K562 (cell line): ENCODE data around the gene CERS1. TPM values are rescaled to one million over a fixed set of nuclear protein-coding genes. Genes with fewer than 3 reads are reported as not detected.

Experiments
- ATAC-seq: fragments of 200-7000 bp; cut with Tn5 transposase; 3 replicates; pipeline ENCODE4 v1.9.1; 2020; ENCODE audit warnings: moderate library complexity
- BruUV-seq: library from RNA; stranded (reverse); fragments of 400-500 nt; replicated peaks from 2 replicates; lab custom pipeline; 2021; lab: Mats Ljungman, UMichigan
- CTCF ChIA-PET: fragments of 300-600 bp; formaldehyde crosslinking; extraction: SDS; loops from one replicate; lab custom pipeline; 2021; ENCODE audit warnings: low intra/inter-chr PET ratio; lab: Yijun Ruan, JAX
- POLR2A ChIA-PET: fragments of 300-600, 350-650 bp; sonication (Branson Sonifier 250); formaldehyde crosslinking; extraction: SDS; loops from one replicate; lab custom pipeline; 2021; ENCODE audit warnings: antibody characterized with exemption, inconsistent platforms; lab: Yijun Ruan, JAX
- DNase-seq, 4 experiments: peaks; one replicate each; pipeline versions ENCODE4 v3.0.0 to v3.0.0-alpha.2; 2011 to 2018; ENCODE audit warnings: low spot score in 3 of 4, mixed read lengths in 3 of 4; ENCODE audit errors: extremely low read depth in 1 of 4
- FAIRE-seq: peaks from 2 replicates; lab custom pipeline; 2011; peaks lifted over from hg19 to GRCh38; lab: Jason Lieb, UNC
- H2AFZ ChIP-seq: 2 replicates; pipeline ENCODE4 v1.6.0; 2011; ENCODE audit warnings: low read depth, low read length, control low read depth, inconsistent platforms
- H3K27ac ChIP-seq: fragments of 200-600 bp; 3 replicates; pipeline ENCODE4 v1.8.0; 2011; ENCODE audit warnings: low read depth, mild to moderate bottlenecking, control low read depth, inconsistent platforms, low read length, moderate library complexity, mixed read lengths; ENCODE audit errors: extremely low read depth
- H3K27me3 ChIP-seq, 2 experiments: fragments of 300-600 bp in 1 of 2; 2 replicates in 1 of 2; 3 replicates in 1 of 2; pipeline versions ENCODE4 v1.6.0 to v1.8.0; 2011; ENCODE audit warnings: inconsistent platforms in 2 of 2, low read length in 2 of 2, mild to moderate bottlenecking in 1 of 2, mixed read lengths in 1 of 2, moderate library complexity in 1 of 2; ENCODE audit not compliant: control insufficient read depth in 2 of 2, insufficient read depth in 2 of 2
- H3K36me3 ChIP-seq: fragments of 300-600 bp; 3 replicates; pipeline ENCODE4 v1.8.0; 2011; ENCODE audit warnings: mild to moderate bottlenecking, low read length, inconsistent platforms; ENCODE audit not compliant: control insufficient read depth, insufficient read depth
- H3K4me1 ChIP-seq, 2 experiments: fragments of 200-600 bp in 1 of 2; replicated peaks in 1 of 2; 2 replicates in 1 of 2; 3 replicates in 1 of 2; pipeline versions ENCODE4 v1.5.1 to v1.8.0; 2011; ENCODE audit warnings: inconsistent platforms in 2 of 2, low read length in 2 of 2, mild to moderate bottlenecking in 1 of 2, mixed read lengths in 1 of 2, moderate library complexity in 1 of 2; ENCODE audit not compliant: control insufficient read depth in 2 of 2, insufficient read depth in 2 of 2
- H3K4me2 ChIP-seq: 2 replicates; pipeline ENCODE4 v1.6.1; 2011; ENCODE audit warnings: low read length, control low read depth, inconsistent platforms, mixed read lengths; ENCODE audit not compliant: insufficient read depth
- H3K4me3 ChIP-seq: fragments of 200-600 bp; sonication (generic), shearing (Covaris generic); 2 replicates; pipeline ENCODE4 v1.5.1; 2016; ENCODE audit warnings: control low read depth, inconsistent platforms
- H3K79me2 ChIP-seq: fragments of 200-600 bp; 3 replicates; pipeline ENCODE4 v1.8.0; 2011; ENCODE audit warnings: low read length, inconsistent platforms; ENCODE audit not compliant: control insufficient read depth, insufficient read depth
- H3K9ac ChIP-seq, 2 experiments: 2 replicates each; pipeline versions ENCODE4 v1.6.0 to v1.6.1; 2011; ENCODE audit warnings: low read depth in 2 of 2, low read length in 2 of 2, control low read depth in 1 of 2, inconsistent platforms in 1 of 2, mild to moderate bottlenecking in 1 of 2, mixed read lengths in 1 of 2; ENCODE audit not compliant: insufficient read depth in 1 of 2
- H3K9me1 ChIP-seq: one replicate; pipeline ENCODE4 v1.6.0; 2011; ENCODE audit warnings: inconsistent platforms, mild to moderate bottlenecking, low read length, moderate library complexity; ENCODE audit not compliant: control insufficient read depth, insufficient read depth
- H3K9me3 ChIP-seq: replicated peaks from 2 replicates; pipeline ENCODE4 v1.5.1; 2011; ENCODE audit warnings: low read depth, low read length, inconsistent platforms; ENCODE audit not compliant: control insufficient read depth, insufficient read depth
- H4K20me1 ChIP-seq: replicated peaks from 2 replicates; pipeline ENCODE4 v1.6.1; 2011; ENCODE audit warnings: low read length, inconsistent platforms, mixed read lengths; ENCODE audit not compliant: control insufficient read depth, insufficient read depth
- NUFIP1 ChIP-seq: fragments of 450-650 bp; IDR thresholded peaks from 2 replicates; pipeline ENCODE4 v1.6.1; 2018; ENCODE audit not compliant: partially characterized antibody
- POLR2G ChIP-seq: fragments of 200-400 bp; formaldehyde crosslinking; IDR thresholded peaks from 2 replicates; pipeline ENCODE4 v1.6.1; 2017; ENCODE audit warnings: low read depth, mild to moderate bottlenecking, antibody characterized with exemption, low read length, moderate library complexity
- TAF1 ChIP-seq: IDR thresholded peaks from 2 replicates; pipeline ENCODE4 v1.6.1; 2011; ENCODE audit warnings: mild to moderate bottlenecking, low read length, moderate library complexity; ENCODE audit not compliant: insufficient read depth, control insufficient read depth, severe bottlenecking; ENCODE audit errors: extremely low read depth
- WGBS: fragments of 100-300 bp; shearing (Covaris generic); methylation state at CpG from one replicate; pipeline ENCODE4 v1.1.6; 2016; ENCODE audit warnings: low coverage, mixed read lengths; ENCODE audit not compliant: insufficient coverage; ENCODE audit errors: missing lambda C conversion rate; 5-methylcytosine and 5-hydroxymethylcytosine counted together
- in situ Hi-C: fragments of 300-500 bp; cut with MboI; formaldehyde crosslinking; loops from 4 replicates; pipeline ENCODE4 v1.15.0; 2018; ENCODE audit warnings: inconsistent platforms, mixed read lengths
- intact Hi-C: fragments of 100-400 bp; cut with micrococcal nuclease; formaldehyde crosslinking; loops from 2 replicates; pipeline ENCODE4 v1.14.2; 2022
- polyA plus RNA-seq, 8 experiments: library from polyadenylated mRNA; depleted of rRNA in 4 of 8; stranded (reverse) in 5 of 8; unstranded in 3 of 8; fragments of >200 nt; fragmentation: Nextera tagmentation in 2 of 8; fragmentation: Illumina TruSeq in 1 of 8; extraction: Ambion mirVana in 2 of 8; extraction: Trizol in 1 of 8; gene quantifications; 2 replicates each; pipeline versions ENCODE4 v1.2.1 to v1.2.3, GENCODE V29; 2011 to 2014; ENCODE audit warnings: inconsistent platforms in 1 of 8, missing spikeins in 1 of 8
- total RNA-seq, 7 experiments: library from RNA; depleted of rRNA in 6 of 7; stranded (reverse); fragments of >200 nt in 6 of 7; fragmentation: Illumina TruSeq in 2 of 7; extraction: Trizol in 2 of 7; gene quantifications; 2 replicates each; pipeline versions ENCODE4 v1.2.1 to v1.2.3, GENCODE V29; 2011 to 2021; ENCODE audit warnings: low replicate concordance in 1 of 7
- TF ChIP-seq, protein P1 (sequence below): fragments of 250-450 bp; sonication (Bioruptor Pico); IDR thresholded peaks from 2 replicates; pipeline ENCODE4 v1.4.0; 2020; ENCODE audit warnings: mild to moderate bottlenecking, moderate library complexity
- TF ChIP-seq, protein P2 (sequence below): fragments of 200-600 bp; sonication (generic); IDR thresholded peaks from one replicate; pipeline ENCODE4 v1.6.1; 2012; ENCODE audit warnings: mild to moderate bottlenecking, low read depth, low read length, inconsistent platforms

The CERS1 gene
- total and polyA plus RNA-seq, 9 of the 15 experiments (the other 6 are each of a cell fraction or from before 2014, with no cell fraction given) = 0.33 to 1.5 (median 0.86) TPM; not detected in 2

DNA sequence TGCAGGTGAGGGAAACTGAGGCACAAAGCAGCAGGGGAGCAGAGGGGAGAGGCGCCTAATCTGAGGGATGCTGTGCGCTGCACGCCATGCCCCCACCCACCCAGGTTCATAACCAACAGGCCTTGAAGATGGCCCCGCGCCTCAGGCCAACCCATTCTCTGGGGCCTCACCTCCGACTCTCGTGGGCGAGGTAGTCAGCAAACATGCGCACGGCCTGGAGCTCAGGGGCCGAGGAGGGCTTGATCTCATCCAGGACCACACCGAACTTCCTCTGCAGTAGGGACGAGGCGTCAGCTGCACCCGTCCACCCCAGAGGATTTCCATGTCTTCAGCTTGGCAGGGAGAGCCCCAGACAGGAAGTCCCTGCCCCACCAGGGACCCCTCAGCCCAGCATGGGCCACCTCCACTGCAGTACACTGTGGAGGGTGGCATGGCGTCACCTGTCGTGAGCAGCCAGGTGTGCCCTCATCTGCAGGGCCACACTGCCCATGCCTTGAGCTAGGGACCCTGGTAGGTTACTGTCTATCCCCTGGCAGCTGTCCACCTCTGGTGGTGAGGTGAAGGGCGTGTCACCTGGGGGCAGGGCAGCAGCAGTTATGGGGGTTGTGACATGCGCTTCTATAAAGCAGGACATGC lies 15.0 kb upstream of the CERS1 start:
- Histone ChIP-seq H3K4me3 (no peak overlapping the region), H3K9me1 (no peaks in the 10 kb centered on the region), H3K27me3 (no peaks in the 10 kb centered on the region), H3K9ac (peak overlapping the region in 1 of 2 experiments; percentile 58; a peak in 1 of 4 replicates), H3K79me2 (peaks cover 25% of the 10 kb centered on the region; the same call in 2 of the 3 replicates)
- BruUV-seq = no TSS peak
- no peak for FAIRE-seq
- intact Hi-C loops = no loop called here
- CTCF ChIA-PET = no interaction called here
- TF ChIP-seq POLR2G (peak; percentile 52; the same call in 1 of the 2 replicates), NUFIP1 (no peak), TAF1 (no peak)
- TF ChIP-seq, protein P1, sequence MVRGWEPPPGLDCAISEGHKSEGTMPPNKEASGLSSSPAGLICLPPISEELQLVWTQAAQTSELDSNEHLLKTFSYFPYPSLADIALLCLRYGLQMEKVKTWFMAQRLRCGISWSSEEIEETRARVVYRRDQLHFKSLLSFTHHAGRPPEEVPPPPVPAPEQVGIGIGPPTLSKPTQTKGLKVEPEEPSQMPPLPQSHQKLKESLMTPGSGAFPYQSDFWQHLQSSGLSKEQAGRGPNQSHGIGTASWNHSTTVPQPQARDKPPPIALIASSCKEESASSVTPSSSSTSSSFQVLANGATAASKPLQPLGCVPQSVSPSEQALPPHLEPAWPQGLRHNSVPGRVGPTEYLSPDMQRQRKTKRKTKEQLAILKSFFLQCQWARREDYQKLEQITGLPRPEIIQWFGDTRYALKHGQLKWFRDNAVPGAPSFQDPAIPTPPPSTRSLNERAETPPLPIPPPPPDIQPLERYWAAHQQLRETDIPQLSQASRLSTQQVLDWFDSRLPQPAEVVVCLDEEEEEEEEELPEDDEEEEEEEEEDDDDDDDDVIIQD = no peak
- TF ChIP-seq, protein P2, sequence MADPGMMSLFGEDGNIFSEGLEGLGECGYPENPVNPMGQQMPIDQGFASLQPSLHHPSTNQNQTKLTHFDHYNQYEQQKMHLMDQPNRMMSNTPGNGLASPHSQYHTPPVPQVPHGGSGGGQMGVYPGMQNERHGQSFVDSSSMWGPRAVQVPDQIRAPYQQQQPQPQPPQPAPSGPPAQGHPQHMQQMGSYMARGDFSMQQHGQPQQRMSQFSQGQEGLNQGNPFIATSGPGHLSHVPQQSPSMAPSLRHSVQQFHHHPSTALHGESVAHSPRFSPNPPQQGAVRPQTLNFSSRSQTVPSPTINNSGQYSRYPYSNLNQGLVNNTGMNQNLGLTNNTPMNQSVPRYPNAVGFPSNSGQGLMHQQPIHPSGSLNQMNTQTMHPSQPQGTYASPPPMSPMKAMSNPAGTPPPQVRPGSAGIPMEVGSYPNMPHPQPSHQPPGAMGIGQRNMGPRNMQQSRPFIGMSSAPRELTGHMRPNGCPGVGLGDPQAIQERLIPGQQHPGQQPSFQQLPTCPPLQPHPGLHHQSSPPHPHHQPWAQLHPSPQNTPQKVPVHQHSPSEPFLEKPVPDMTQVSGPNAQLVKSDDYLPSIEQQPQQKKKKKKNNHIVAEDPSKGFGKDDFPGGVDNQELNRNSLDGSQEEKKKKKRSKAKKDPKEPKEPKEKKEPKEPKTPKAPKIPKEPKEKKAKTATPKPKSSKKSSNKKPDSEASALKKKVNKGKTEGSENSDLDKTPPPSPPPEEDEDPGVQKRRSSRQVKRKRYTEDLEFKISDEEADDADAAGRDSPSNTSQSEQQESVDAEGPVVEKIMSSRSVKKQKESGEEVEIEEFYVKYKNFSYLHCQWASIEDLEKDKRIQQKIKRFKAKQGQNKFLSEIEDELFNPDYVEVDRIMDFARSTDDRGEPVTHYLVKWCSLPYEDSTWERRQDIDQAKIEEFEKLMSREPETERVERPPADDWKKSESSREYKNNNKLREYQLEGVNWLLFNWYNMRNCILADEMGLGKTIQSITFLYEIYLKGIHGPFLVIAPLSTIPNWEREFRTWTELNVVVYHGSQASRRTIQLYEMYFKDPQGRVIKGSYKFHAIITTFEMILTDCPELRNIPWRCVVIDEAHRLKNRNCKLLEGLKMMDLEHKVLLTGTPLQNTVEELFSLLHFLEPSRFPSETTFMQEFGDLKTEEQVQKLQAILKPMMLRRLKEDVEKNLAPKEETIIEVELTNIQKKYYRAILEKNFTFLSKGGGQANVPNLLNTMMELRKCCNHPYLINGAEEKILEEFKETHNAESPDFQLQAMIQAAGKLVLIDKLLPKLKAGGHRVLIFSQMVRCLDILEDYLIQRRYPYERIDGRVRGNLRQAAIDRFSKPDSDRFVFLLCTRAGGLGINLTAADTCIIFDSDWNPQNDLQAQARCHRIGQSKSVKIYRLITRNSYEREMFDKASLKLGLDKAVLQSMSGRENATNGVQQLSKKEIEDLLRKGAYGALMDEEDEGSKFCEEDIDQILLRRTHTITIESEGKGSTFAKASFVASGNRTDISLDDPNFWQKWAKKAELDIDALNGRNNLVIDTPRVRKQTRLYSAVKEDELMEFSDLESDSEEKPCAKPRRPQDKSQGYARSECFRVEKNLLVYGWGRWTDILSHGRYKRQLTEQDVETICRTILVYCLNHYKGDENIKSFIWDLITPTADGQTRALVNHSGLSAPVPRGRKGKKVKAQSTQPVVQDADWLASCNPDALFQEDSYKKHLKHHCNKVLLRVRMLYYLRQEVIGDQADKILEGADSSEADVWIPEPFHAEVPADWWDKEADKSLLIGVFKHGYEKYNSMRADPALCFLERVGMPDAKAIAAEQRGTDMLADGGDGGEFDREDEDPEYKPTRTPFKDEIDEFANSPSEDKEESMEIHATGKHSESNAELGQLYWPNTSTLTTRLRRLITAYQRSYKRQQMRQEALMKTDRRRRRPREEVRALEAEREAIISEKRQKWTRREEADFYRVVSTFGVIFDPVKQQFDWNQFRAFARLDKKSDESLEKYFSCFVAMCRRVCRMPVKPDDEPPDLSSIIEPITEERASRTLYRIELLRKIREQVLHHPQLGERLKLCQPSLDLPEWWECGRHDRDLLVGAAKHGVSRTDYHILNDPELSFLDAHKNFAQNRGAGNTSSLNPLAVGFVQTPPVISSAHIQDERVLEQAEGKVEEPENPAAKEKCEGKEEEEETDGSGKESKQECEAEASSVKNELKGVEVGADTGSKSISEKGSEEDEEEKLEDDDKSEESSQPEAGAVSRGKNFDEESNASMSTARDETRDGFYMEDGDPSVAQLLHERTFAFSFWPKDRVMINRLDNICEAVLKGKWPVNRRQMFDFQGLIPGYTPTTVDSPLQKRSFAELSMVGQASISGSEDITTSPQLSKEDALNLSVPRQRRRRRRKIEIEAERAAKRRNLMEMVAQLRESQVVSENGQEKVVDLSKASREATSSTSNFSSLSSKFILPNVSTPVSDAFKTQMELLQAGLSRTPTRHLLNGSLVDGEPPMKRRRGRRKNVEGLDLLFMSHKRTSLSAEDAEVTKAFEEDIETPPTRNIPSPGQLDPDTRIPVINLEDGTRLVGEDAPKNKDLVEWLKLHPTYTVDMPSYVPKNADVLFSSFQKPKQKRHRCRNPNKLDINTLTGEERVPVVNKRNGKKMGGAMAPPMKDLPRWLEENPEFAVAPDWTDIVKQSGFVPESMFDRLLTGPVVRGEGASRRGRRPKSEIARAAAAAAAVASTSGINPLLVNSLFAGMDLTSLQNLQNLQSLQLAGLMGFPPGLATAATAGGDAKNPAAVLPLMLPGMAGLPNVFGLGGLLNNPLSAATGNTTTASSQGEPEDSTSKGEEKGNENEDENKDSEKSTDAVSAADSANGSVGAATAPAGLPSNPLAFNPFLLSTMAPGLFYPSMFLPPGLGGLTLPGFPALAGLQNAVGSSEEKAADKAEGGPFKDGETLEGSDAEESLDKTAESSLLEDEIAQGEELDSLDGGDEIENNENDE = no peak
- TF ChIP-seq, all 486 proteins: peak for 1
- H4K20me1 ChIP-seq = peaks cover 3% of the 10 kb centered on the region; the same call in 1 of the 2 replicates
- peaks cover 77% of the 10 kb centered on the region; the same call in 2 of the 3 replicates for H3K36me3 ChIP-seq
- POLR2A ChIA-PET = interaction anchor here (0.6 to 4.4 kb wide), 7 partner anchors 7 to 1478 kb away, joined by 3 to 37 read pairs (median 4); partner anchors contain the start of genes COPE and DDX49
- peaks cover 0 to 39% of the 10 kb centered on the region in 2 experiments; a peak in 2 of 5 replicates for H3K4me1 ChIP-seq
- WGBS = 95% methylated on average over 18 of the region's 19 CpGs
- no peak for ATAC-seq
- H3K9me3 ChIP-seq = no peaks in the 10 kb centered on the region
- H3K4me2 ChIP-seq = no peak overlapping the region
- no peak overlapping the region for H2AFZ ChIP-seq
- DNase-seq = no peak
- in situ Hi-C loops = no loop called here
- H3K27ac ChIP-seq = no peak overlapping the region
